ENCODE results near the gene GRIK1.

GRIK1 gene

DNA sequence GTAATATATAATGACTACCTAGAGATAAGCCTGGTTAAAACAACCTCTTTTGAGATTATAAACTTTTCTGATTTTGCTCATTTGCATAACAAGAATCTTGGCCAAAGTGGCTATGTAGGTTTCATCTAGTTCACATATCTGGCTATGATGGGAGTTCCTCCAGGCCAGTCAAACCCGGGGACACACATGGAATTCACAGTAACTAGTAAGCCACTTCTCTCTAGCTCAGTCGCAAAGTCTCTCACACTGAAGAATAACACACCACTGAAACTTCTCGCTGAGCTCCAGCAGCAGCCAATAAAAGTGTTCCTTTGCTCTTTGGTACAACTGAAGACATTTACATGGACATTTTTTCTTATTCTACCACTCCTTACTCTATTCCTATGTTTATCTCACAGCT lies 36.0 kb upstream of the GRIK1 start:
- Histone ChIP-seq H3K36me3 (ENCODE audit: control insufficient read depth, low read length) (no peaks in the 10 kb centered on the region), H3K4me1 (ENCODE audit: control insufficient read depth, low read length) (no peaks in the 10 kb centered on the region), H3K4me3 (ENCODE audit: low read length) (no peak overlapping the region), H3K27ac (ENCODE audit: low read depth, low read length) (no peak overlapping the region), H3K27me3 (ENCODE audit: control insufficient read depth, low read length) (no peaks in the 10 kb centered on the region), H3K9me3 (ENCODE audit: control insufficient read depth, insufficient read depth, low read length) (no peaks in the 10 kb centered on the region), H3F3A (ENCODE audit: control insufficient read depth, insufficient read depth) (no peaks in the 10 kb centered on the region), H4K20me1 (ENCODE audit: control insufficient read depth, insufficient read depth, low read depth, low read length) (no peaks in the 10 kb centered on the region), H3K4me2 (ENCODE audit: low read length) (no peak overlapping the region), H3K9me2 (replicated peaks; ENCODE audit: control insufficient read depth, low read length) (no peaks in the 10 kb centered on the region), H3K79me2 (ENCODE audit: control insufficient read depth, low read length) (no peaks in the 10 kb centered on the region)
- TF ChIP-seq, protein P1, sequence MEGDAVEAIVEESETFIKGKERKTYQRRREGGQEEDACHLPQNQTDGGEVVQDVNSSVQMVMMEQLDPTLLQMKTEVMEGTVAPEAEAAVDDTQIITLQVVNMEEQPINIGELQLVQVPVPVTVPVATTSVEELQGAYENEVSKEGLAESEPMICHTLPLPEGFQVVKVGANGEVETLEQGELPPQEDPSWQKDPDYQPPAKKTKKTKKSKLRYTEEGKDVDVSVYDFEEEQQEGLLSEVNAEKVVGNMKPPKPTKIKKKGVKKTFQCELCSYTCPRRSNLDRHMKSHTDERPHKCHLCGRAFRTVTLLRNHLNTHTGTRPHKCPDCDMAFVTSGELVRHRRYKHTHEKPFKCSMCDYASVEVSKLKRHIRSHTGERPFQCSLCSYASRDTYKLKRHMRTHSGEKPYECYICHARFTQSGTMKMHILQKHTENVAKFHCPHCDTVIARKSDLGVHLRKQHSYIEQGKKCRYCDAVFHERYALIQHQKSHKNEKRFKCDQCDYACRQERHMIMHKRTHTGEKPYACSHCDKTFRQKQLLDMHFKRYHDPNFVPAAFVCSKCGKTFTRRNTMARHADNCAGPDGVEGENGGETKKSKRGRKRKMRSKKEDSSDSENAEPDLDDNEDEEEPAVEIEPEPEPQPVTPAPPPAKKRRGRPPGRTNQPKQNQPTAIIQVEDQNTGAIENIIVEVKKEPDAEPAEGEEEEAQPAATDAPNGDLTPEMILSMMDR (IDR thresholded peaks at IDR 0.05; ENCODE audit: low read depth, low read length, poor library complexity, severe bottlenecking): no peak
- TF ChIP-seq EZH2phosphoT487 (IDR thresholded peaks at IDR 0.05; ENCODE audit: borderline replicate concordance, low read length): no peak

DNA sequence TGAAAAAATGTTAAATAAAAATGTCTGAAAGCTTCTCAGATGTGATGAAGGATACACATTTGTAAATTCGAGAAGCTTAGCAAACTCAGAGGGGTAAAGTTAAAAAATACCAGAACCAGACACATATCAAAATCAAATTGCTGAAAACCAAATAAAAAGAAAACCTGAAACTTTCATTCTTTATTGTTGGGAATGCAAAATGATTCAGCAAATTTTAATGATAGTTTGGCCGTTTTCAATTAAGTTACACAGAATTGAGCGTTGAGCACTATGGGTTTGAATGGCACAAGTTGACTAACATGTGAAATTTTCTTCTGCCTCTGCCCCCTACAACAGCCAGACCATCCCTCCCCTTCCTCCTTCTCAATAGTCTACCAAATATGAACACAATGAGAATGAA lies 33.5 kb upstream of the GRIK1 start:
- Histone ChIP-seq H3K27ac (ENCODE audit: low read depth, low read length) (no peak overlapping the region), H3K79me2 (ENCODE audit: control insufficient read depth, low read length) (no peaks in the 10 kb centered on the region), H3F3A (ENCODE audit: control insufficient read depth, insufficient read depth) (no peaks in the 10 kb centered on the region), H3K9me2 (replicated peaks; ENCODE audit: control insufficient read depth, low read length) (no peaks in the 10 kb centered on the region), H4K20me1 (ENCODE audit: control insufficient read depth, insufficient read depth, low read depth, low read length) (no peaks in the 10 kb centered on the region), H3K4me1 (ENCODE audit: control insufficient read depth, low read length) (no peaks in the 10 kb centered on the region), H3K36me3 (ENCODE audit: control insufficient read depth, low read length) (no peaks in the 10 kb centered on the region), H3K9me3 (ENCODE audit: control insufficient read depth, insufficient read depth, low read length) (no peaks in the 10 kb centered on the region), H3K4me2 (ENCODE audit: low read length) (no peak overlapping the region), H3K4me3 (ENCODE audit: low read length) (no peak overlapping the region), H3K27me3 (ENCODE audit: control insufficient read depth, low read length) (no peaks in the 10 kb centered on the region)
- TF ChIP-seq, protein P1 (IDR thresholded peaks at IDR 0.05; ENCODE audit: low read depth, low read length, poor library complexity, severe bottlenecking): no peak
- TF ChIP-seq EZH2phosphoT487 (IDR thresholded peaks at IDR 0.05; ENCODE audit: borderline replicate concordance, low read length): no peak

DNA sequence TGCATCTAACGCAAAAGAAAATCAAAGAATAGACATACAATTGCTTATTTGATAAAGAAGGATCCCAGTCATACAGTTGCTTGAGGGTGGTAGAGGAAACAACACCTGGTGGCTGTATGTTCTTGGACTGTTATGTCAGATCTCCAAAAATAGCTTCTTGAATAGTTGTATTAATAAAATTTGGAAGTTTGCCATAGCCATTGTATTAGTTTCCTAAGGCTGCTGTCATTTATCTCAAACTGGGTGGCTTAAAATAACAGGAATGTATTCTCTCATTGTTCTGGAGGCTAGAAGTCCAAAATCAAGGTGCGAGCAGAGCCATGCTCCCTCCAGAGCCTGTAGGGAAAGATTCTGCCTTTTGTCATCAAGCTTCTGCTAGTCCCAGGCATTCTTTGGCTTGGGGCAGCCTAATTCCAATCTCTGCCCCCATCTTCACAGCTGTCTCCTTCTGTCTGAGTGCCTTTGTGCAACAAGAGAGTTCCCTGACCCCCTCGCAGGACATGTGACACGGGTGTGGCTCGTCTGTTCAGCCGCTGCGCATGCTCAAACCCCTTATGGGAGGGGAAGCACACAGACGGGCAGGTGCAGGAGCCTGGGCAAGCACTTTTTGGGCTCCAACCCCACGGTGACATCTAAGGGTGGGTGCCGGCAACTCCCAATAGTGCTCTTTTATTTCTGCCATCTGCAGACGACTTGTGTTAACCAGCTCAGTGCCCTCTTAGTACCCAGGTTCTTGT lies 21.7 kb upstream of the GRIK1 start:
- Histone ChIP-seq H3K79me2 (ENCODE audit: control insufficient read depth, low read length) (no peaks in the 10 kb centered on the region), H3K4me2 (ENCODE audit: low read length) (no peak overlapping the region), H3K27ac (ENCODE audit: low read depth, low read length) (no peak overlapping the region), H3K4me1 (ENCODE audit: control insufficient read depth, low read length) (no peaks in the 10 kb centered on the region), H3K9me3 (ENCODE audit: control insufficient read depth, insufficient read depth, low read length) (0 out of 2 replicates have a peak, but pooled peaks cover 3% of the 10 kb centered on the region), H4K20me1 (ENCODE audit: control insufficient read depth, insufficient read depth, low read depth, low read length) (no peaks in the 10 kb centered on the region), H3K4me3 (ENCODE audit: low read length) (no peak overlapping the region), H3K9me2 (replicated peaks; ENCODE audit: control insufficient read depth, low read length) (no peaks in the 10 kb centered on the region), H3K27me3 (ENCODE audit: control insufficient read depth, low read length) (no peaks in the 10 kb centered on the region), H3K36me3 (ENCODE audit: control insufficient read depth, low read length) (no peaks in the 10 kb centered on the region), H3F3A (ENCODE audit: control insufficient read depth, insufficient read depth) (no peaks in the 10 kb centered on the region)
- TF ChIP-seq, protein P1 (IDR thresholded peaks at IDR 0.05; ENCODE audit: low read depth, low read length, poor library complexity, severe bottlenecking): no peak
- TF ChIP-seq EZH2phosphoT487 (IDR thresholded peaks at IDR 0.05; ENCODE audit: borderline replicate concordance, low read length): no peak

Data from DOHH2 (cell line).